Measurements from ENCODE around the gene USP25.

DNA sequence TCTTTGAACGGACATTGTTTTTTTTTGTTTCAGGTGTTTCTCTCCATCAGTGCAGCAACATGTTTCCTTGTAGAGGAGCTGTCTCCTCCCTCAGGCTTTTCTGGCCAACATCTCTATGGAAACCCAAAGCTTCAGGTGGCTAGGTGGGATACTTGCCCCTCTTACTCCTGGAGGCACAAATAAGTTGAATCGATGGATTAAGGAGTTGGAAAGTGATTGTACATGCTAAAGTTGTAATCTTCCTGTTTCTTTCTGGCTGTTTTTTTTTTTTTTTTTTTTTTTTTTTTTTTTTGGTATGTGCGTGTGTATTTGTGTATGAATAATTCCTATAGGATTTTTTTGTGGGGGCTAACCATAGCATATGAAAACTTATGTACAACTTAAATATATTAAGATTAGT is 10.6 kb downstream of the USP25 start:
- TF ChIP-seq EZH2phosphoT487 (IDR thresholded peaks at IDR 0.05; ENCODE audit: unreplicated experiment) (no peak), POLR2AphosphoS5 (IDR thresholded peaks at IDR 0.05; ENCODE audit: low read depth) (no peak), NANOG (IDR thresholded peaks at IDR 0.05; ENCODE audit: borderline replicate concordance) (no peak), EZH2 (IDR thresholded peaks at IDR 0.05; ENCODE audit: low read depth, unreplicated experiment) (no peak), CREB1 (CRISPR knock-in tag; IDR thresholded peaks at IDR 0.05; ENCODE audit: low read depth) (no peak), STAT1 (IDR thresholded peaks at IDR 0.05; ENCODE audit: unreplicated experiment) (no peak)
- TF ChIP-seq, protein P1, sequence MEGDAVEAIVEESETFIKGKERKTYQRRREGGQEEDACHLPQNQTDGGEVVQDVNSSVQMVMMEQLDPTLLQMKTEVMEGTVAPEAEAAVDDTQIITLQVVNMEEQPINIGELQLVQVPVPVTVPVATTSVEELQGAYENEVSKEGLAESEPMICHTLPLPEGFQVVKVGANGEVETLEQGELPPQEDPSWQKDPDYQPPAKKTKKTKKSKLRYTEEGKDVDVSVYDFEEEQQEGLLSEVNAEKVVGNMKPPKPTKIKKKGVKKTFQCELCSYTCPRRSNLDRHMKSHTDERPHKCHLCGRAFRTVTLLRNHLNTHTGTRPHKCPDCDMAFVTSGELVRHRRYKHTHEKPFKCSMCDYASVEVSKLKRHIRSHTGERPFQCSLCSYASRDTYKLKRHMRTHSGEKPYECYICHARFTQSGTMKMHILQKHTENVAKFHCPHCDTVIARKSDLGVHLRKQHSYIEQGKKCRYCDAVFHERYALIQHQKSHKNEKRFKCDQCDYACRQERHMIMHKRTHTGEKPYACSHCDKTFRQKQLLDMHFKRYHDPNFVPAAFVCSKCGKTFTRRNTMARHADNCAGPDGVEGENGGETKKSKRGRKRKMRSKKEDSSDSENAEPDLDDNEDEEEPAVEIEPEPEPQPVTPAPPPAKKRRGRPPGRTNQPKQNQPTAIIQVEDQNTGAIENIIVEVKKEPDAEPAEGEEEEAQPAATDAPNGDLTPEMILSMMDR (conservative IDR thresholded peaks at IDR 0.05; ENCODE audit: low read depth in 2 of 2): no peak
- TF ChIP-seq, protein P2, sequence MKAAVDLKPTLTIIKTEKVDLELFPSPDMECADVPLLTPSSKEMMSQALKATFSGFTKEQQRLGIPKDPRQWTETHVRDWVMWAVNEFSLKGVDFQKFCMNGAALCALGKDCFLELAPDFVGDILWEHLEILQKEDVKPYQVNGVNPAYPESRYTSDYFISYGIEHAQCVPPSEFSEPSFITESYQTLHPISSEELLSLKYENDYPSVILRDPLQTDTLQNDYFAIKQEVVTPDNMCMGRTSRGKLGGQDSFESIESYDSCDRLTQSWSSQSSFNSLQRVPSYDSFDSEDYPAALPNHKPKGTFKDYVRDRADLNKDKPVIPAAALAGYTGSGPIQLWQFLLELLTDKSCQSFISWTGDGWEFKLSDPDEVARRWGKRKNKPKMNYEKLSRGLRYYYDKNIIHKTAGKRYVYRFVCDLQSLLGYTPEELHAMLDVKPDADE (IDR thresholded peaks at IDR 0.05): no peak
- TF ChIP-seq, protein P3, sequence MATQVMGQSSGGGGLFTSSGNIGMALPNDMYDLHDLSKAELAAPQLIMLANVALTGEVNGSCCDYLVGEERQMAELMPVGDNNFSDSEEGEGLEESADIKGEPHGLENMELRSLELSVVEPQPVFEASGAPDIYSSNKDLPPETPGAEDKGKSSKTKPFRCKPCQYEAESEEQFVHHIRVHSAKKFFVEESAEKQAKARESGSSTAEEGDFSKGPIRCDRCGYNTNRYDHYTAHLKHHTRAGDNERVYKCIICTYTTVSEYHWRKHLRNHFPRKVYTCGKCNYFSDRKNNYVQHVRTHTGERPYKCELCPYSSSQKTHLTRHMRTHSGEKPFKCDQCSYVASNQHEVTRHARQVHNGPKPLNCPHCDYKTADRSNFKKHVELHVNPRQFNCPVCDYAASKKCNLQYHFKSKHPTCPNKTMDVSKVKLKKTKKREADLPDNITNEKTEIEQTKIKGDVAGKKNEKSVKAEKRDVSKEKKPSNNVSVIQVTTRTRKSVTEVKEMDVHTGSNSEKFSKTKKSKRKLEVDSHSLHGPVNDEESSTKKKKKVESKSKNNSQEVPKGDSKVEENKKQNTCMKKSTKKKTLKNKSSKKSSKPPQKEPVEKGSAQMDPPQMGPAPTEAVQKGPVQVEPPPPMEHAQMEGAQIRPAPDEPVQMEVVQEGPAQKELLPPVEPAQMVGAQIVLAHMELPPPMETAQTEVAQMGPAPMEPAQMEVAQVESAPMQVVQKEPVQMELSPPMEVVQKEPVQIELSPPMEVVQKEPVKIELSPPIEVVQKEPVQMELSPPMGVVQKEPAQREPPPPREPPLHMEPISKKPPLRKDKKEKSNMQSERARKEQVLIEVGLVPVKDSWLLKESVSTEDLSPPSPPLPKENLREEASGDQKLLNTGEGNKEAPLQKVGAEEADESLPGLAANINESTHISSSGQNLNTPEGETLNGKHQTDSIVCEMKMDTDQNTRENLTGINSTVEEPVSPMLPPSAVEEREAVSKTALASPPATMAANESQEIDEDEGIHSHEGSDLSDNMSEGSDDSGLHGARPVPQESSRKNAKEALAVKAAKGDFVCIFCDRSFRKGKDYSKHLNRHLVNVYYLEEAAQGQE (IDR thresholded peaks at IDR 0.05; ENCODE audit: unreplicated experiment): no peak

Measured in GM23338 (cell line).